Activated T-helper 1 cell treated with Interleukin-2 at 50 U/mL for 16 hours (primary cell): ENCODE measurements around the gene THOP1.

Experiments
- DNase-seq: peaks from one replicate; pipeline ENCODE4 v3.0.0-alpha.2; 2020; ENCODE audit warnings: low read depth

Gene THOP1

GRCh38 chr19:2854849-2855248 is 69.5 kb downstream of the THOP1 start:
- DNase-seq: no peak

GRCh38 chr19:2856457-2857050 is 71.3 kb downstream of the THOP1 start:
- DNase-seq: no peak

- no peak for DNase-seq
These were observed 73.6 kb downstream of the THOP1 start for GRCh38 chr19:2858864-2859263.

GRCh38 chr19:2863816-2864215 is 78.5 kb downstream of the THOP1 start:
- DNase-seq: no peak
